ENCODE measurements around the gene SYVN1.

SYVN1 gene

GRCh38 chr11:65111744-65112545, 22.4 kb downstream of the SYVN1 start, which contains the start of gene TM7SF2:
TSS of gene TM7SF2 (plus strand) at chr11:65111872. CDS start at chr11:65112016, 144 bp downstream.
- DNase-seq = peak; percentile 73

GRCh38 chr11:65111159-65111743, 23.1 kb downstream of the SYVN1 start:
- DNase-seq = no peak

DNA sequence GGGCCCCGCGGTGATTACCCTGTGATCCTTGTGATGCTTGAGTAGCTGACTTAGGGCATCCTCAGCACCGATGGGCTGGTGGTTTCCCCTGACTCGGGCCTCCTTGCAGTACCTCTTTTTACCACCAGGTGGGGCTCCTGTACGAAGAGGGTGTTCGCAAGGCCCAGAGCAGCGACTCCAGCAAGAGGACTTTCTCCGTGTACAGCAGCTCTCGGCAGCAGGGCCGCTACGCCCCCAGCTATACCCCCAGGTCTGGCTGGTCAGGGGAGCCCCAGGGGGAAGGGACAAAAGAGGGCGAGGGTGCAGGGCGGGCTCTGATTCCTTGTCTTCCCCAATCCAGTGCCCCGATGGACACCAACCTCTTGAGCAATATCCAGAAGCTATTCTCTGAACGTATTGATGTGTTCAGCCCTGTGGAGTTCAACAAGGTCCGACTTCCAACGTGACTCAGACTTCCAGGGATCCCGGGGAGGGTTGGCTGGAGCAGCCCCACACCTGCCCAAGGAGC, 23.9 kb downstream of the SYVN1 start:
- peak; percentile 78 for DNase-seq

- no peak for DNase-seq
These were observed 24.8 kb downstream of the SYVN1 start for GRCh38 chr11:65109231-65110198.

DNA sequence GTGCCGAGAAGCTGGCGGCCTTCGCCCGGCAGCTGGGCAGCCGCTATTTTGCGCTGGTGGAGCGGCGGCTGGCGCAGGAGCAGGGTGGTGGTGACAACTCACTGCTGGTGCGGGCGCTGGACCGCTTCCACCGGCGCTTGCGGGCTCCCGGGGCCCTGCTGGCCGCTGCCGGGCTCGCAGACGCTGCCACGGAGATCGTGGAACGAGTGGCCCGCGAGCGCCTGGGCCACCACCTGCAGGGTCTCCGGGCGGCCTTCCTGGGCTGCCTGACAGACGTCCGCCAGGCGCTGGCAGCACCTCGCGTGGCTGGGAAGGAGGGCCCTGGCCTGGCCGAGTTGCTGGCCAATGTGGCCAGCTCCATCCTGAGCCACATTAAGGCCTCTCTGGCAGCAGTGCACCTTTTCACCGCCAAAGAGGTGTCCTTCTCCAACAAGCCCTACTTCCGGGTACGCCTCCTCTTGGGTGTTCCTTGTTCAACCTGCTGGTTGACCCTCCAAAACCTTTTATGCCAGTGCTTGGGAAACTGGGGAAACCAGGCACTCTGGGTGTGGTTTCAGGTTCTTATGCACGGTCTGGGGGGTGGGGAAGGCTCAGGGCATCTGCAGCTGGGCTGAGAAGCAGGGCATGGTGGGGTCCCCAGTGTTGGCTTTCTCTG, 25.7 kb downstream of the SYVN1 start:
- no peak for DNase-seq

DNA sequence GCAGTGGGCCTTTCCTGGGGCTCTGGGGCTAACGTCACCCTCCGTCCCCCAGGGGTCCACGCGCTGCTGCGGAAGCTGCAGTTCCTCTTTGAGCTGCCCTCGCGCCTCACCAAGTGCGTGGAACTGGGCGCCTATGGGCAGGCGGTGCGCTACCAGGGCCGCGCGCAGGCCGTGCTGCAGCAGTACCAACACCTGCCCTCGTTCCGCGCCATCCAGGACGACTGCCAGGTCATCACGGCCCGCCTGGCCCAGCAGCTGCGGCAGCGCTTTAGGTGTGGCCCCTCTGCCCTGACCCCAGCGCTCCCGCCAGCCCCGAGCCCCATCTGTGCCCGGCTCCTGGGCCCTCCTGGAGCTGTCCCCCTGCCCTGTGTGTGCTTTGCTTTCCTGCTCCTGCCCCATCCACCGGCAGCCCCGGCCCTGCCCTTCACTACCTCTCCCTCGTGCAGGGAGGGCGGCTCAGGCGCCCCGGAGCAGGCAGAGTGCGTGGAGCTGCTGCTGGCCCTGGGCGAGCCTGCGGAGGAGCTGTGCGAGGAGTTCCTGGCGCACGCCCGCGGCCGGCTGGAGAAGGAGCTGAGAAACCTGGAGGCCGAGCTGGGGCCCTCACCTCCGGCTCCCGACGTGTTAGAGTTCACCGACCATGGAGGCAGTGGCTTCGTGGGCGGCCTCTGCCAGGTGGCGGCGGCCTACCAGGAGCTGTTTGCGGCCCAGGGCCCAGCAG, 26.4 kb downstream of the SYVN1 start:
- no peak for DNase-seq

DNA sequence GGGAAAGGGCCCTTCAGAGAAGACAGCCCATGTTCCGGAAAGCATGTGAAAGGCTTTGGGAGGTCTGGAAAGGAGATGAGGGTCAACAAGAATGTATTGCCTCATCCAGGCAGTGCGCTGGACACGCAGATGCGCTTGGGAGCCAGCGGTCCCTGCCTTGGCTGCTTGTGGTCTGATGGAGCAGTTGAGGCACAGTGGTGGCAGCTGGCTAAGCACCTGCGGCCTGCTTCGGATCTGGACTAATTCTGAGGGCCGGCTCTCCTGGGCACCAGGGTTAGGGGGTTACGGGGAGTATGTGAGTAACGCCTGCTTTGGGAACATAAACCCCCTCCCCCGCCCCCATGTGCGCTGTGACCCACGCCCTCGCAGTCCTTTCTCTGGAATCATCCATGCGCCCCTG, 27.2 kb downstream of the SYVN1 start:
- DNase-seq = no peak

DNA sequence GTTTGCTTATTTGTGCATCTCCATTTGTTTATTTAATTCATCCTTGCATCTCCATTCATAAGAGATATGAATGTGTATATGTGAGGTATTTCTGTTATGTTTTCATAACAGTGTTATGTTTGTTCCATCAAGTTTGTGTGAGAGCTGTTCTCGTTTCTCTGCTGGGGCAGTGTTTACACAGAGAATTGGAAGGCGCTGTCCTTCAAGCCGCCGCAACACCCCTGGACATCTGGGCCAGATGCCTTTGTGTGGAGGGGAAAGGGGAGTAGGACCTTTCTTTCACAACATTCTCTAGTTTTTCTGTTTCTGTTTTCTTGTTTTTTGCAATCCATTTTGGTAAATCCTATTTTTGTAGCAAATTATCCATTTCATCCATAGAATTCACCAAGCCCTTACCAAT, 29.7 kb downstream of the SYVN1 start:
- DNase-seq = no peak

DNA sequence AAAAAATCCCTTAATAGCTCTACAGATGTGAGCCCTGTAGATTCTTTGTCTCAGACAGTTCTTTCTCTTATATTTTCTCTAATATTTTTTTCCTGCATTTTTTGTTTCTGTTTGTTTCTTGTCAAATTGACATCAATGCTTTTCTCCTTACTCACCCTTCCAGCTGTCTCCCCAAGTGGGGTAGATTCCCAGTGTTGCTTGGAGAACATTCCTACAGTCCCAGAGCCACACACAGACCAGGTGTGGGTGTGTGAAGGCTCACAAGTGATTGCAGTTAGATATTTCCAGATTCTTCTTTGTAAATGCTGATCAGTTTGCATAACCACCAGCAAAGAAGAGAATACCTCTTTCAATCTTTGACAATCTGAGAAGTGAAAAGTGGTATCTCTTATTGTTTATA, 30.8 kb downstream of the SYVN1 start:
- DNase-seq = no peak

- no peak for DNase-seq
These were observed 31.9 kb downstream of the SYVN1 start for GRCh38 chr11:65102142-65103095.

GRCh38 chr11:65100674-65101350, 33.5 kb downstream of the SYVN1 start:
- DNase-seq = no peak

- no peak for DNase-seq
These were observed 37.4 kb downstream of the SYVN1 start for GRCh38 chr11:65096926-65097325.

- DNase-seq = peak; percentile 65
These were observed 38.1 kb downstream of the SYVN1 start, which contains the start of gene VPS51 for GRCh38 chr11:65095974-65096806. TSS of gene VPS51 (plus strand) at chr11:65096214. CDS start at chr11:65096251, 37 bp downstream.

DNA sequence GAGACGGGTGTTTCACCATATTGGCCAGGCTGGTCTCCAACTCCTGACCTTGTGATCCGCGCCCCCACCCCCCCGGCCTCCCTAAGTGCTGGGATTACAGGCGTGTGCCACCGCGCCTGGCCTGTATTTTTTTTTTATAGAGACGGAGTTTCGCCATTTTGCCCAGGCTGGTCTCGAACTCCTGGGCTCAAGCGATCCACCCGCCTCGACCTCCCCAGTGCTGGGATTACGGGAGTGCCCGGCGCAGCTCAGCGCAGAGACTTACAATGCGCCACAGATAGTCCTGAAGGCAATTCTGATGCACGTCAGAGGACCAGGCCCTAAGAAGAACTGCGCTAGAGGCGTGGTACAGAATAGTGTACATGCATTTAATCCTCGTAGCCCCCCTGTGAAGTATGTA, 38.9 kb downstream of the SYVN1 start:
- no peak for DNase-seq

GRCh38 chr11:65090628-65091027, 43.7 kb downstream of the SYVN1 start:
- DNase-seq = no peak

DNA sequence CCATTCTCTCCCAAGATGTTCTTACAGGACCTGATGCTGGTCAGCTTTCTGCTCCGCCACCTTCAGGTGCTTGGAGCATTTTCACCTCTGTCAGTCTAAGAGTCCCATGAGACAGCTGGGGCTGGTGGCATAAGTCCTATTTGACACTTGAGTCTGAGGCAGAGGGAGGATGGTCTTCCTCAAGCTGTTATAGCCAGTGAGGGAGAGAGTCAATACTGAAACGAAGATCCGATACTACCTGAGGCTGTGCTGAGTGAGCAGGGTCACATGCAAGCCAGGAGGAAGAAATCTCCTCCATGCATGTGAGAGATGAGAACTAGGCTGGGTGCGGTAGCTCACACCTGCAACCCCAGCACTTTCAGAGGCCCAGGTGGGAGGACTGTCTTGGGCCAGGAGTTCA, 44.7 kb downstream of the SYVN1 start:
- DNase-seq = no peak

DNA sequence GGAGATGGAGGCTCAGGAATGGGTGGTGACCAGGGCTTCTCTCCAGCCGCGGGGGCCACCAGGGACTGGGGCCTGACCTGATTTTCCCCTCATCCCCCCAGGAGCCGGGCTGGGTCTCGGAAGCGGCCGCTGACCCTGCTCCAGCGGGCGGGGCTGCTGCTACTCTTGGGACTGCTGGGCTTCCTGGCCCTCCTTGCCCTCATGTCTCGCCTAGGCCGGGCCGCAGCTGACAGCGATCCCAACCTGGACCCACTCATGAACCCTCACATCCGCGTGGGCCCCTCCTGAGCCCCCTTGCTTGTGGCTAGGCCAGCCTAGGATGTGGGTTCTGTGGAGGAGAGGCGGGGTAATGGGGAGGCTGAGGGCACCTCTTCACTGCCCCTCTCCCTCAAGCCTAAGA, 46.5 kb downstream of the SYVN1 start:
- DNase-seq = no peak

GRCh38 chr11:65087216-65087615, 47.1 kb downstream of the SYVN1 start:
- no peak for DNase-seq

GRCh38 chr11:65086809-65087208, 47.5 kb downstream of the SYVN1 start:
- DNase-seq = no peak
